K562 (cell line): Measurements from ENCODE around the gene NUDT22. TPM values are rescaled to one million over a fixed set of nuclear protein-coding genes. Genes with fewer than 3 reads are reported as not detected.

Source experiments
- ATF4 ChIP-seq: fragments of 450-650 bp; formaldehyde crosslinking; IDR thresholded peaks from 2 replicates; pipeline ENCODE4 v1.4.0; 2022; ENCODE audit warnings: mild to moderate bottlenecking, moderate library complexity
- CCNT2 ChIP-seq: IDR thresholded peaks from 2 replicates; pipeline ENCODE4 v1.6.1; 2011; ENCODE audit warnings: borderline replicate concordance, low read depth, mild to moderate bottlenecking, moderate library complexity, mixed read lengths, low read length; ENCODE audit not compliant: insufficient read length; ENCODE audit errors: extremely low read depth
- CXXC5 ChIP-seq: fragments of 250-450 bp; sonication (Bioruptor Pico); IDR thresholded peaks from 2 replicates; pipeline ENCODE4 v1.8.0; 2022; ENCODE audit warnings: inconsistent platforms, mild to moderate bottlenecking, moderate library complexity
- DEAF1 ChIP-seq: fragments of 450-650 bp; formaldehyde crosslinking; IDR thresholded peaks from 2 replicates; pipeline ENCODE4 v1.4.0; 2020; ENCODE audit warnings: mild to moderate bottlenecking, moderate library complexity
- ETV5 ChIP-seq: sonication (generic); formaldehyde crosslinking; IDR thresholded peaks from 2 replicates; pipeline ENCODE4 v1.4.0; 2020; ENCODE audit warnings: low read depth, mild to moderate bottlenecking, missing genetic modification reagents
- FOXP4 ChIP-seq: sonication (generic); formaldehyde crosslinking; IDR thresholded peaks from 2 replicates; pipeline ENCODE4 v1.8.0; 2022; ENCODE audit warnings: mild to moderate bottlenecking, missing genetic modification reagents, borderline replicate concordance
- HCFC1 ChIP-seq: IDR thresholded peaks from 2 replicates; pipeline ENCODE4 v1.6.1; 2012; ENCODE audit warnings: low read depth, low read length, improper control_type of control experiment
- KAT8 ChIP-seq: fragments of 450-650 bp; IDR thresholded peaks from 2 replicates; pipeline ENCODE4 v1.6.1; 2016; ENCODE audit warnings: low read depth, mild to moderate bottlenecking
- KDM5B ChIP-seq: fragments of 200-600 bp; sonication (generic); IDR thresholded peaks from 2 replicates; pipeline ENCODE4 v1.6.1; 2012; ENCODE audit warnings: low read depth, mild to moderate bottlenecking, moderate library complexity, low read length, control low read depth, inconsistent platforms; ENCODE audit not compliant: insufficient replicate concordance
- MECOM ChIP-seq: fragments of 250-450 bp; sonication (Bioruptor Pico); IDR thresholded peaks from 2 replicates; pipeline ENCODE4 v1.8.0; 2022; ENCODE audit warnings: inconsistent platforms
- MLLT1 ChIP-seq, 2 experiments: fragments of 450-650 bp; IDR thresholded peaks; 2 replicates each; pipeline ENCODE4 v1.6.1; 2016
- RBM34 ChIP-seq: fragments of 200-400 bp; formaldehyde crosslinking; IDR thresholded peaks from 2 replicates; pipeline ENCODE4 v1.6.1; 2018; ENCODE audit warnings: low read length, borderline replicate concordance; ENCODE audit not compliant: insufficient read depth
- RCOR1 ChIP-seq, 2 experiments: IDR thresholded peaks; 2 replicates each; pipeline ENCODE4 v1.6.1; 2012; ENCODE audit warnings: low read depth in 2 of 2, low read length in 2 of 2, borderline replicate concordance in 1 of 2, improper control_type of control experiment in 1 of 2
- SREBF2 ChIP-seq: sonication (generic); formaldehyde crosslinking; IDR thresholded peaks from 2 replicates; pipeline ENCODE4 v1.4.0; 2020; ENCODE audit warnings: mild to moderate bottlenecking, missing genetic modification reagents
- SRSF1 ChIP-seq: fragments of 200-400 bp; formaldehyde crosslinking; IDR thresholded peaks from 2 replicates; pipeline ENCODE4 v1.6.1; 2017; ENCODE audit warnings: mild to moderate bottlenecking, low read depth, low read length, moderate library complexity
- STAT5B ChIP-seq: fragments of 250-450 bp; sonication (Bioruptor Pico); IDR thresholded peaks from 2 replicates; pipeline ENCODE4 v1.8.0; 2021; ENCODE audit warnings: mild to moderate bottlenecking, inconsistent platforms
- ZEB2 ChIP-seq: fragments of 450-650 bp; IDR thresholded peaks from 2 replicates; pipeline ENCODE4 v1.6.1; 2016
- ZNF124 ChIP-seq: sonication (generic); formaldehyde crosslinking; IDR thresholded peaks from 2 replicates; pipeline ENCODE4 v1.8.1; 2022; ENCODE audit warnings: missing genetic modification reagents
- polyA plus RNA-seq, 8 experiments: library from polyadenylated mRNA; depleted of rRNA in 4 of 8; stranded (reverse) in 5 of 8; unstranded in 3 of 8; fragments of >200 nt; fragmentation: Nextera tagmentation in 2 of 8; fragmentation: Illumina TruSeq in 1 of 8; extraction: Ambion mirVana in 2 of 8; extraction: Trizol in 1 of 8; gene quantifications; 2 replicates each; pipeline versions ENCODE4 v1.2.1 to v1.2.3, GENCODE V29; 2011 to 2014; ENCODE audit warnings: inconsistent platforms in 1 of 8, missing spikeins in 1 of 8
- total RNA-seq, 7 experiments: library from RNA; depleted of rRNA in 6 of 7; stranded (reverse); fragments of >200 nt in 6 of 7; fragmentation: Illumina TruSeq in 2 of 7; extraction: Trizol in 2 of 7; gene quantifications; 2 replicates each; pipeline versions ENCODE4 v1.2.1 to v1.2.3, GENCODE V29; 2011 to 2021; ENCODE audit warnings: low replicate concordance in 1 of 7
- TF ChIP-seq, protein P1 (sequence below): sonication (generic); formaldehyde crosslinking; IDR thresholded peaks from 2 replicates; pipeline ENCODE4 v1.9.0; 2022; ENCODE audit warnings: mild to moderate bottlenecking, missing genetic modification reagents
- TF ChIP-seq, protein P2 (sequence below): fragments of 450-650 bp; IDR thresholded peaks from 2 replicates; pipeline ENCODE4 v1.6.1; 2016

NUDT22 gene
- total and polyA plus RNA-seq, 9 of the 15 experiments (the other 6 are each of a cell fraction or from before 2014, with no cell fraction given) = 6.3 to 92.6 (median 37.4) TPM

GRCh38 chr11:64240435-64241240, 14.6 kb downstream of the NUDT22 start, which contains the start of gene FKBP2 (continued):
- TF ChIP-seq, protein P1, sequence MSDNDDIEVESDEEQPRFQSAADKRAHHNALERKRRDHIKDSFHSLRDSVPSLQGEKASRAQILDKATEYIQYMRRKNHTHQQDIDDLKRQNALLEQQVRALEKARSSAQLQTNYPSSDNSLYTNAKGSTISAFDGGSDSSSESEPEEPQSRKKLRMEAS (CRISPR knock-in tag) = peak; percentile 64
- TF ChIP-seq ATF4 = 0 out of 2 replicates have a peak, but pooled peaks have one; percentile 5
- peak; percentile 91 for TF ChIP-seq ZEB2
- peak; percentile 95 for TF ChIP-seq CXXC5 (CRISPR knock-in tag)
- peak; percentile 93 for TF ChIP-seq ETV5 (CRISPR knock-in tag)
- no peak for TF ChIP-seq ZNF124
- no peak for TF ChIP-seq SREBF2 (CRISPR knock-in tag)
- TF ChIP-seq SRSF1 = no peak
- peak; percentile 92 for TF ChIP-seq KDM5B
- no peak; the same call in 1 of the 2 replicates for TF ChIP-seq DEAF1 (CRISPR knock-in tag)
- peak; percentile 66 for TF ChIP-seq HCFC1
- no peak for TF ChIP-seq KAT8
- no peak for TF ChIP-seq STAT5B
- TF ChIP-seq FOXP4 (CRISPR knock-in tag) = peak; percentile 40; the same call in 1 of the 2 replicates
- TF ChIP-seq, protein P2, sequence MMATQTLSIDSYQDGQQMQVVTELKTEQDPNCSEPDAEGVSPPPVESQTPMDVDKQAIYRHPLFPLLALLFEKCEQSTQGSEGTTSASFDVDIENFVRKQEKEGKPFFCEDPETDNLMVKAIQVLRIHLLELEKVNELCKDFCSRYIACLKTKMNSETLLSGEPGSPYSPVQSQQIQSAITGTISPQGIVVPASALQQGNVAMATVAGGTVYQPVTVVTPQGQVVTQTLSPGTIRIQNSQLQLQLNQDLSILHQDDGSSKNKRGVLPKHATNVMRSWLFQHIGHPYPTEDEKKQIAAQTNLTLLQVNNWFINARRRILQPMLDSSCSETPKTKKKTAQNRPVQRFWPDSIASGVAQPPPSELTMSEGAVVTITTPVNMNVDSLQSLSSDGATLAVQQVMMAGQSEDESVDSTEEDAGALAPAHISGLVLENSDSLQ = no peak
- TF ChIP-seq RBM34 = no peak
- TF ChIP-seq CCNT2 = peak; percentile 78
- no peak for TF ChIP-seq MECOM
- no peak; a peak in 1 of 4 replicates for TF ChIP-seq RCOR1 (IDR thresholded peaks at IDR 0.05; ENCODE audit: borderline replicate concordance in 1 of 2, low read depth in 2 of 2, low read length in 2 of 2)
- TF ChIP-seq MLLT1 (IDR thresholded peaks at IDR 0.05) = peak; percentile 27 to 45; a peak in 2 of 4 replicates
